ENCODE measurements around the gene PCK1. TPM values are rescaled to one million over a fixed set of nuclear protein-coding genes. Genes with fewer than 3 reads are reported as not detected.

PCK1 gene
- total RNA-seq, 1 donor, result not detected

GRCh38 chr20:57536120-57536708 lies 24.7 kb upstream of the PCK1 start:
- Histone ChIP-seq H3K4me2 (ENCODE audit: insufficient read depth, low read length) (no peak overlapping the region), H3K9me3 (ENCODE audit: low read depth, low read length) (no peaks in the 10 kb centered on the region), H3K27me3 (ENCODE audit: insufficient read depth, low read length) (peaks cover 3% of the 10 kb centered on the region), H3K36me3 (ENCODE audit: insufficient read depth, low read length) (no peaks in the 10 kb centered on the region), H3K4me1 (ENCODE audit: insufficient read depth, low read length) (no peaks in the 10 kb centered on the region), H3K4me3 (ENCODE audit: insufficient read depth, low read length) (no peak overlapping the region), H2AFZ (ENCODE audit: low read length) (no peak overlapping the region), H4K20me1 (ENCODE audit: insufficient read depth, low read length) (no peaks in the 10 kb centered on the region), H3K79me2 (ENCODE audit: insufficient read depth, low read length) (no peaks in the 10 kb centered on the region), H3K27ac (ENCODE audit: low read depth, low read length) (no peak overlapping the region)
- no peak for DNase-seq (ENCODE audit: insufficient read length, low spot score, missing footprints)
- no peak for TF ChIP-seq CTCF (IDR thresholded peaks at IDR 0.05; ENCODE audit: extremely low read depth, low read depth, low read length)

DNA sequence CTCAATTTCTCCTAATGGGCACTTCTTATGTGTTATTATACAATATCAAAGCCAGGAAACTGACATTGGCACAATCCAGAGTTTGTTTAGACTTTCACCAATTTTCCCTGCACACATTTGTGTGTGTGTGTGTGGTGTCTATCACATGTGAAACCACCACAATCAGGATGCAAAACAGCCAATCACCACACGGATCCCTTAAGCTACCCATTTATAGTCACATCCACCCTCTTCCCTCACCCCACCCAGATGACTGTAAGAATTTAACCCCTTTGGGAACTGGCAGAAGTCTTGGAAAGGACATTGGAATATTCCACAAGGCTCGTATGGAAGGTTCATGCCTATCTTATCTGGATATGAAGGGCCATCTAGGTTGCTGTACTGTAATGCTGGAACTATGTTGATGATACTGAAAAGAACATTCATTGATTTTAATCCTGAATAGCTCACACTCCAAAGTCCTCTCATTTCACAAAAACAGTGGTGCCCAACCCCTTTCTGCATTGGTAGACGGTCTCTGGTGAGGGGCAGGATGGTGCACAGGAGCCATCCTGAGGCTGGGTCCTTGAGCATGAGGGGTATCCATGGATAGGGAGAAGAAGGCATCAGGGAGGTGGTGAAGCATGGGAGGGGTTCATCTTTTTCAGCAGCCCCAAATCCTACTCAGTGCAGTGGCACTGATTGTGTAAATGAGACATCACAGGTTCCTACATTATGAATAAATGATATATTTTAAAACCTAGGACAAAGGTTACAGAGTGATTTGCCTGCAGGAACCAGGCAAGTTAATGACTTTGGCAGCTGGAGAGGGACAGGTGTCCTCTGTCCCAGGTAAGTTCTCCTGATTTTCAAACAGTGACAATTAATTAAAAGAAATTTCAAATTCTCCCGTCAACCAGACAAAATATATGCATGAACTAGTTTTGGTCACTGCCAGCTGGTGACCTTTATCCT lies 23.9 kb upstream of the PCK1 start:
- H3K4me3 ChIP-seq (ENCODE audit: insufficient read depth, low read length), result no peak overlapping the region
- no peak overlapping the region for H3K4me2 ChIP-seq (ENCODE audit: insufficient read depth, low read length)
- H3K9me3 ChIP-seq (ENCODE audit: low read depth, low read length), result no peaks in the 10 kb centered on the region
- no peaks in the 10 kb centered on the region for H3K4me1 ChIP-seq (ENCODE audit: insufficient read depth, low read length)
- no peaks in the 10 kb centered on the region for H3K79me2 ChIP-seq (ENCODE audit: insufficient read depth, low read length)
- H3K27ac ChIP-seq (ENCODE audit: low read depth, low read length), result no peak overlapping the region
- no peak overlapping the region for H2AFZ ChIP-seq (ENCODE audit: low read length)
- no peaks in the 10 kb centered on the region for H3K36me3 ChIP-seq (ENCODE audit: insufficient read depth, low read length)
- H4K20me1 ChIP-seq (ENCODE audit: insufficient read depth, low read length), result no peaks in the 10 kb centered on the region
- DNase-seq (ENCODE audit: insufficient read length, low spot score, missing footprints), result no peak
- no peak for TF ChIP-seq CTCF (IDR thresholded peaks at IDR 0.05; ENCODE audit: extremely low read depth, low read depth, low read length)
- H3K27me3 ChIP-seq (ENCODE audit: insufficient read depth, low read length), result peaks cover 8% of the 10 kb centered on the region

DNA sequence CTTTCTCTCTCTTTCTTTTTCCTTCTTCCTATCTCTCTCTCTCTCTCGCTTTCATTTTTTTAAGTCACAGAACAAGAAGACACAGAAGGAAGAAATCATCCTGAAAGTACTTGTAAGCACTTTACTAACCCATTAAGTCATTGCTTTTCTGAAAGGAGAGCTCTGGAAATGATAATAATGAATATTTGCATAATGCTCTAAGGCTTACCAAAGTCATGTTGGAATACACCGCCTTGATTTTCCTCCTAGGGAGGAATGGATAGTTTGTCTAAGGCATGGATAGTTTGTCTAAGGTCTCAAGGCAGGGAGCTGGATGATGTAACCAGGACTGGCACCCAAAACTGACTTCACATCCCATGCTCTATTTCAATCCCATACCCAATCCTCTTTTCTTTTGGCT lies 23.1 kb upstream of the PCK1 start:
- no peak for TF ChIP-seq CTCF (IDR thresholded peaks at IDR 0.05; ENCODE audit: extremely low read depth, low read depth, low read length)
- no peak overlapping the region for H2AFZ ChIP-seq (ENCODE audit: low read length)
- no peaks in the 10 kb centered on the region for H3K36me3 ChIP-seq (ENCODE audit: insufficient read depth, low read length)
- no peak overlapping the region for H3K27ac ChIP-seq (ENCODE audit: low read depth, low read length)
- no peaks in the 10 kb centered on the region for H4K20me1 ChIP-seq (ENCODE audit: insufficient read depth, low read length)
- no peaks in the 10 kb centered on the region for H3K4me1 ChIP-seq (ENCODE audit: insufficient read depth, low read length)
- H3K27me3 ChIP-seq (ENCODE audit: insufficient read depth, low read length), result peaks cover 10% of the 10 kb centered on the region
- no peak overlapping the region for H3K4me2 ChIP-seq (ENCODE audit: insufficient read depth, low read length)
- no peaks in the 10 kb centered on the region for H3K9me3 ChIP-seq (ENCODE audit: low read depth, low read length)
- DNase-seq (ENCODE audit: insufficient read length, low spot score, missing footprints), result no peak
- no peak overlapping the region for H3K4me3 ChIP-seq (ENCODE audit: insufficient read depth, low read length)
- H3K79me2 ChIP-seq (ENCODE audit: insufficient read depth, low read length), result no peaks in the 10 kb centered on the region

DNA sequence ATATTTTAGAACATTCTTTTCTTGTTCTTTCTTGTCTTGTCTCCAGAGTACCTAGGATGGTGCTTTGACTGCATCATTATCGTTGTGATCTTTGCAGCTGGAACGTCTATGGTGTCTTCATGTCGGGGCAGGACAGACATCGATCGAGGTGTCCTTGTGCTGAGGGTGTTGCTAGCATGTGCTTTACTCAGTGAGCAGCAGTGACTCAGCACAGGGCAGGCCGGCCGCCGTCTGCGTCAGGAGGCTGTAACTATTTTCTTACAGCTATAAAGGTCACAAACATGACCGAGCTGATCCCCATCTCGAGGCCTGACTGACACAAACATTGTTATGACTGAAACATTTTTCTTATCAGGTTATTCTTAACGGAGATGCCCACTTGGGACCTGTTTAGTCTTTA lies 21.0 kb upstream of the PCK1 start:
- Histone ChIP-seq H3K4me2 (ENCODE audit: insufficient read depth, low read length) (no peak overlapping the region), H3K4me3 (ENCODE audit: insufficient read depth, low read length) (no peak overlapping the region), H3K36me3 (ENCODE audit: insufficient read depth, low read length) (no peaks in the 10 kb centered on the region), H3K27me3 (ENCODE audit: insufficient read depth, low read length) (peaks cover 17% of the 10 kb centered on the region), H3K27ac (ENCODE audit: low read depth, low read length) (no peak overlapping the region), H3K79me2 (ENCODE audit: insufficient read depth, low read length) (no peaks in the 10 kb centered on the region), H4K20me1 (ENCODE audit: insufficient read depth, low read length) (no peaks in the 10 kb centered on the region), H3K9me3 (ENCODE audit: low read depth, low read length) (no peaks in the 10 kb centered on the region), H2AFZ (ENCODE audit: low read length) (no peak overlapping the region), H3K4me1 (ENCODE audit: insufficient read depth, low read length) (no peaks in the 10 kb centered on the region)
- no peak for TF ChIP-seq CTCF (IDR thresholded peaks at IDR 0.05; ENCODE audit: extremely low read depth, low read depth, low read length)
- no peak for DNase-seq (ENCODE audit: insufficient read length, low spot score, missing footprints)
